ENCODE results near the gene EEF1AKMT3. TPM values are rescaled to one million over a fixed set of nuclear protein-coding genes. Genes with fewer than 3 reads are reported as not detected.

Gene EEF1AKMT3
- total and polyA plus RNA-seq, 9 of the 15 experiments (the other 6 are each of a cell fraction or from before 2014, with no cell fraction given), result 4.1 to 17.2 (median 7.9) TPM

GRCh38 chr12:57823131-57823907 lies 50.9 kb downstream of the EEF1AKMT3 start:
- ATAC-seq (no peak), FAIRE-seq (peak; percentile 78), DNase-seq (ENCODE audit: extremely low read depth in 1 of 4, low spot score in 3 of 4) (no peak)
- Histone ChIP-seq H3K79me2 (ENCODE audit: control insufficient read depth, insufficient read depth, low read length) (no peaks in the 10 kb centered on the region; the same call in 2 of the 3 replicates), H4K20me1 (replicated peaks; ENCODE audit: control insufficient read depth, insufficient read depth, low read length) (peaks cover 13% of the 10 kb centered on the region), H3K4me2 (ENCODE audit: insufficient read depth, low read length) (no peak overlapping the region), H3K9ac (ENCODE audit: insufficient read depth in 1 of 2, low read depth in 2 of 2, low read length in 2 of 2) (no peak overlapping the region), H2AFZ (ENCODE audit: low read depth, low read length) (no peak overlapping the region), H3K27me3 (ENCODE audit: control insufficient read depth in 2 of 2, insufficient read depth in 2 of 2, low read length in 2 of 2) (no peaks in the 10 kb centered on the region), H3K4me3 (no peak overlapping the region), H3K9me3 (replicated peaks; ENCODE audit: control insufficient read depth, insufficient read depth, low read depth, low read length) (no peaks in the 10 kb centered on the region), H3K27ac (ENCODE audit: extremely low read depth, low read depth, low read length) (no peak overlapping the region), H3K36me3 (ENCODE audit: control insufficient read depth, insufficient read depth, low read length) (peaks cover 69% of the 10 kb centered on the region), H3K4me1 (replicated peaks in 1 of 2; ENCODE audit: control insufficient read depth in 2 of 2, insufficient read depth in 2 of 2, low read length in 2 of 2) (no peaks in the 10 kb centered on the region), H3K9me1 (ENCODE audit: control insufficient read depth, insufficient read depth, low read length) (no peaks in the 10 kb centered on the region)
- no TSS peak for BruUV-seq (replicated peaks)
- WGBS (ENCODE audit: insufficient coverage, low coverage, missing lambda C conversion rate), result 93% methylated on average over 17 of the region's 17 CpGs
- ChIA-PET POLR2A (interaction anchor here (0.6 to 1.3 kb wide), 9 partner anchors 8 to 132 kb away, joined by 3 to 11 read pairs (median 3); no protein-coding TSS in a partner anchor), CTCF (ENCODE audit: low intra/inter-chr PET ratio) (no interaction called here)
- peak; percentile 15; the same call in 1 of the 2 replicates for TF ChIP-seq POLR2G (IDR thresholded peaks at IDR 0.05; ENCODE audit: low read depth, low read length)
- TF ChIP-seq, protein P1, sequence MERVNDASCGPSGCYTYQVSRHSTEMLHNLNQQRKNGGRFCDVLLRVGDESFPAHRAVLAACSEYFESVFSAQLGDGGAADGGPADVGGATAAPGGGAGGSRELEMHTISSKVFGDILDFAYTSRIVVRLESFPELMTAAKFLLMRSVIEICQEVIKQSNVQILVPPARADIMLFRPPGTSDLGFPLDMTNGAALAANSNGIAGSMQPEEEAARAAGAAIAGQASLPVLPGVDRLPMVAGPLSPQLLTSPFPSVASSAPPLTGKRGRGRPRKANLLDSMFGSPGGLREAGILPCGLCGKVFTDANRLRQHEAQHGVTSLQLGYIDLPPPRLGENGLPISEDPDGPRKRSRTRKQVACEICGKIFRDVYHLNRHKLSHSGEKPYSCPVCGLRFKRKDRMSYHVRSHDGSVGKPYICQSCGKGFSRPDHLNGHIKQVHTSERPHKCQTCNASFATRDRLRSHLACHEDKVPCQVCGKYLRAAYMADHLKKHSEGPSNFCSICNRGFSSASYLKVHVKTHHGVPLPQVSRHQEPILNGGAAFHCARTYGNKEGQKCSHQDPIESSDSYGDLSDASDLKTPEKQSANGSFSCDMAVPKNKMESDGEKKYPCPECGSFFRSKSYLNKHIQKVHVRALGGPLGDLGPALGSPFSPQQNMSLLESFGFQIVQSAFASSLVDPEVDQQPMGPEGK (CRISPR knock-in tag; IDR thresholded peaks at IDR 0.05; ENCODE audit: borderline replicate concordance), result no peak
- in situ Hi-C loops (cut with MboI), result no loop called here
- intact Hi-C loops (cut with micrococcal nuclease), result no loop called here

Data from K562 (cell line).